ENCODE measurements around the gene GRIK2.

- TF ChIP-seq CTCF (IDR thresholded peaks at IDR 0.05) (no peak), POLR2A (IDR thresholded peaks at IDR 0.05) (no peak)
Measured at GRCh38 chr6:101645770-101646169, 252.3 kb downstream of the GRIK2 start.

Data from suprapubic skin (tissue), 3 donors.